Retinal pigment epithelial cell (primary cell): ENCODE measurements around the gene UBASH3A.
A peak's percentile ranks its signal among the peaks of the same experiment; 100 is the strongest.
"Not testable (repeated sequence)": the region's sequence is repeated elsewhere in the genome, so short reads cannot be mapped to it uniquely, and the experiment has no call there.

Experiments used
- DNase-seq: peaks from one replicate; pipeline ENCODE4 v3.0.0-alpha.2; 2010; ENCODE audit warnings: low read depth
- H3K4me3 ChIP-seq: 2 replicates; pipeline ENCODE4 v1.5.1; 2011; ENCODE audit warnings: mild to moderate bottlenecking, low read length, control low read depth, moderate library complexity
- CTCF ChIP-seq: conservative IDR thresholded peaks from 2 replicates; pipeline ENCODE4 v1.5.1; 2011; ENCODE audit warnings: low read depth, low read length, control low read depth, inconsistent platforms

Gene UBASH3A

GRCh38 chr21:42467140-42467983, 63.7 kb downstream of the UBASH3A start:
- no peak overlapping the region for H3K4me3 ChIP-seq
- DNase-seq, result no peak
- TF ChIP-seq CTCF, result peak; percentile 20

- no peak for DNase-seq
- H3K4me3 ChIP-seq, result no peak overlapping the region
- no peak for TF ChIP-seq CTCF
These were observed 64.9 kb downstream of the UBASH3A start for GRCh38 chr21:42468491-42469131.

DNA sequence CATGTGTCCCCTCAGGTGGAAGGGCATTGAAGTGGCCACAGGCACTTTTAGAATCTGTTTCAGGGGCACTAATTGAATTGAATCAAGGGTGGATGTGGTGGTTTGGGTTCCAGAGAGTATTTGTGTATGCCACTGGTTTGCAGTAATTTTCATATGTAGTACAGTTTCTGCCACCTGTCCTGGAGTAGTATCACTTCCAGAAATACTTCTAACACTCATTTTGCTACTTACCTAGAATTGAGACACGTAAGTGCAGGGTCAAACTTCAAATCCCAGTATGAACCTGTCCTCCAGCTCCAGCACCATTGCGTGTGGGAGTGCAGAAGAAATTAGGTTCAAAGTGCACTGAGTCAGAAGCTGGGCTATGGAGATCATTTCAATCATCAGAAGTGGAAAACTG, 65.6 kb downstream of the UBASH3A start:
- H3K4me3 ChIP-seq, result no peak overlapping the region

GRCh38 chr21:42469726-42470125, 66.0 kb downstream of the UBASH3A start:
- not testable (repeated sequence) for H3K4me3 ChIP-seq

More for the DNA sequence above, 65.6 kb downstream of the UBASH3A start:
- no peak for DNase-seq
- TF ChIP-seq CTCF, result no peak

DNA sequence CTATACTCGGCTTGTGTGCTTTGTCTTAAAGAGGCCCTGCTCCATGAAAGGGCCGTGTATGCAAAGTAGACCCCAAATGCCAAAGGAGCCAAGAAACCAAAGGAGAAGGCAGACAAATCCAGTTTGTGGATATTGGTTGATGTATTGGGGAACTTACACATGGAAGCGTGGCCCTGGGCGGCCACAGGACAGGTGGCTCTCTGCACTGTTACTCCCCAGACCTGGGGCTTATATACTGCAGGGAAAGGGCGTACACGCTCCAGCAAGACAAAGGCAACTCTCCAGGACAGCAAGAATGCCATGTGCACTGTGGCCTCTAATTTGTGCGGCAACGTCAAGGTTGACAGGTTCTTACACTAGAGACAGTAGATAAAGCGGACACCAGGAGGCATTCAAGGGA, 67.5 kb downstream of the UBASH3A start:
- TF ChIP-seq CTCF, result no peak
- H3K4me3 ChIP-seq, result no peak overlapping the region
- DNase-seq, result no peak

More at GRCh38 chr21:42469726-42470125, 66.0 kb downstream of the UBASH3A start:
- DNase-seq, result not testable (repeated sequence)

GRCh38 chr21:42471716-42472330, 68.1 kb downstream of the UBASH3A start:
- no peak for DNase-seq
- H3K4me3 ChIP-seq, result no peak overlapping the region
- no peak for TF ChIP-seq CTCF

GRCh38 chr21:42472521-42472920, 68.8 kb downstream of the UBASH3A start:
- no peak for TF ChIP-seq CTCF
- no peak overlapping the region for H3K4me3 ChIP-seq
- DNase-seq, result no peak
